HG03039 (cell line): ENCODE measurements around the gene MKRN3.

ENCODE experiments used
- ATAC-seq: cut with Tn5 transposase; IDR thresholded peaks from one replicate; pipeline ENCODE4 v1.9.1; 2021; ENCODE audit warnings: mild to moderate bottlenecking, moderate library complexity; ENCODE audit not compliant: unreplicated experiment

Gene MKRN3

DNA sequence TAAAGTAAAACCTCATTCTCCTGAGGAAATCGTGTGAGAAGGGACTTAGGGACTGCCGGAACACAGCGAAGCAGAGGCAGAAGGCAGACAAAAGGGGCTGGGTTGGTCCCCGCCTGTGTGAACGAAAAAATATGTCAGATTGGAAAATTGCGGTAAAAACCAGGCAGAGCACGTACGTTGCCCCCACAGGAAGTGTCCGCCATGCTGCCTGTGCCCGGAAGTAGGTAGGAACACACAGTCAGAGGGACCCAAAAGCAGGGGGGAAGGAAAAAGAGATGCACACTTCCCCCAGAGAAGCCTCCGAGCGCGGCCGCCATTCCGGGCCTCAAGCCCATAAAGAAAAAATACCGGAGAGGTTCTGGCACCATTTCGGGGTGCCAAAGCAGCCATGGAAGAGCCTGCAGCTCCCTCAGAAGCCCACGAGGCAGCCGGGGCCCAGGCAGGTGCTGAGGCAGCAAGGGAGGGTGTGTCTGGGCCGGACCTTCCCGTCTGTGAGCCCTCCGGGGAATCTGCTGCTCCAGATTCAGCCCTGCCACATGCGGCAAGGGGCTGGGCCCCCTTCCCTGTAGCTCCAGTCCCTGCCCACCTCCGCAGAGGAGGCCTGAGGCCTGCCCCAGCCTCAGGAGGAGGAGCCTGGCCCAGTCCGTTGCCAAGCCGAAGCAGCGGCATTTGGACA, at the start of gene MKRN3:
MKRN3 (plus strand) TSS at position 280 of the 676 bp plus-strand sequence; CDS start at position 389, 109 bp downstream.
- ATAC-seq, result no peak

DNA sequence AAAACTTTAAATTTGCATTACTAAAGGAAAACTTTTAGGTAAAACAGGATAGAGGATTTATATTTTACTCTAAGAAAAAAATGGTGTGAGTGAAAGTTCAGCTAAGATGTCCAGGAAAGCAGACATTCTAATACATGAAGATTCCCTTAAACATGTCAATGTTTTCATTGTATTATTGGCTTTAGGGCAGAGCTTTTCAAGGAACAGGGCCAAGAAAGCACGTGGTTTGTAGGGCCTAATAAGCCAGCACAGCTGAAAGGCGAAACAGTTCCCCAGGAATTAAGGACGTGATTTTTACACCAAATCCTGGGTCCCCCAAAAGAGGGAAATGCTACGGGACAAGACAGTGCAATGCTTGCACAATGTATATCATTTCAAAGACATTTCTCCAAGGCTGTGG, 48.6 kb upstream of the MKRN3 start:
- no peak for ATAC-seq

DNA sequence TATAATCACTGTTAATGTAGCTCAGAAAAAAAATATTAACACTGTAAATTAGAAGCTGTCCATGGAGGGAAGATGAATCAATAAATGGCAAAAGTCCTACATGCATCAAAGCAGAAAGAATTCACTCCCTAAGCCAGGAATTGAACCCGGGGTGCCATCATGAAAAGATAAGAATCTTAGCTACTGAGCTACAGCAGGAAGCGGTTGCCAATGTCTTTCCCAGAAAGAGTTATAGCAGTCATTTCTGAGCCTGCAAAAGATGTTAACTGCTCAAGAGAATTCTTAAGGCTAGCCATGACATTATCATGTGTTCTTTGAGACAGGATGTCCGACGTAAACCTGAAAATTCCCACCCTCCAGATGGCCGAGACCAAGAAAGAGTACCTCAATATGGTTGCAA, 47.4 kb upstream of the MKRN3 start:
- ATAC-seq, result no peak

GRCh38 chr15:23524816-23525215, 40.7 kb upstream of the MKRN3 start:
- no peak for ATAC-seq

DNA sequence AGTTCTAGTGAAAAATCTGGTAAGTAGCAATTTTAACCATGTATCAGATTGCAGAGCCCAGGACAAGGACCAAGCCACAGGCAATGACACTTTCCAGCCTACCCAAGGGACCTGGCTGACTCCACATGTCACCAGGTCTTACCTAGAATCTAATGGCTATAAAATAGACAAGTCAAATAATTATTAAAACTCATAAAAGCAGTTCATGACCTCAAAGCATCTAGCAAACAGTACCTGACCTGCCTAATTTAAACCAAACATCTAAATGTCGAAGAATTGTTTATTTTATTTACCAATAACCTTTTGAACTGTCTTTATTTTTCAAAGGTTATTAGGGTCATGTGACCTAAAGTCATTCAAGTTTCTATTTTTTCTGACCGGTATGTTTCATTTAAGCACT, 35.6 kb upstream of the MKRN3 start:
- no peak for ATAC-seq

- ATAC-seq, result no peak
These were observed 33.5 kb upstream of the MKRN3 start for GRCh38 chr15:23532024-23532423.

DNA sequence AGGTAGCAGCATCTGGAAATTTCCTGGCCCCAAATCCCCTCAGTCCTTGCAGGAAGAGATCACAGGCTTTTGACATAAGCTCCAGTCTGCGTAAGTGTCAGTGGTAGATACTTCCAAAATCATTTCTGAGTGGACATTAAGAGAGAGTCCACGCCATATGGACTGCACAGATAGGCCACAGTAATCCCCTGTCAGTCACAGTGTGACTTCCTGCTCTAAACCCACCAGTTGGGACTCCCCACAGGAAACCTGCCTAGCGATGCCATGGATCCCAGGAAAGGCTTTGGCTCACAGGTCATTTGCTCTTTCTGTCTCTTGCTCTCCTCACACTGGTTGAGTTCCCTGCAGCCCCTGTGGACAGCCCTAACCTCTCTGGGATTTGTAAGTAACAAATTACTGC, 28.8 kb upstream of the MKRN3 start:
- ATAC-seq, result no peak

DNA sequence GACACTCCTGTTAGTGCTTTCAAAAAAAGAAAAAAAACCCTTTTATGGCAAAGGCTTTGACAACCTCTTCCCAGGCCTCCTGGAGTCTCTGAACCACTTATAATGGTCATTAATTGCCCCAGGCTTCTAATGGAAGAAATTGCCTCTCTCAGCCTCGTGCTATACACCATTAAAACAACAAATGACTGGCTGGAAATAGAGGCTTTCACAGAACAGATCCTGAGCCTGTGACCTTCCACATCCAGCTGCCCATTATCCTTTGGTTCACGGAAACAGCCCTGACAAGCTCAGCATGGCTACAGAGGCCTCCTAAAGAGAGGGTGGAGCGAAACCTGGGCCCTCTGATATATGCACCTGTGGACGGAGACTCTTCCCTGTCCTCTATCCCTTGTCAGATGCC, 26.8 kb upstream of the MKRN3 start:
- no peak for ATAC-seq

- ATAC-seq, result no peak
These were observed 25.6 kb upstream of the MKRN3 start for GRCh38 chr15:23539892-23540291.

DNA sequence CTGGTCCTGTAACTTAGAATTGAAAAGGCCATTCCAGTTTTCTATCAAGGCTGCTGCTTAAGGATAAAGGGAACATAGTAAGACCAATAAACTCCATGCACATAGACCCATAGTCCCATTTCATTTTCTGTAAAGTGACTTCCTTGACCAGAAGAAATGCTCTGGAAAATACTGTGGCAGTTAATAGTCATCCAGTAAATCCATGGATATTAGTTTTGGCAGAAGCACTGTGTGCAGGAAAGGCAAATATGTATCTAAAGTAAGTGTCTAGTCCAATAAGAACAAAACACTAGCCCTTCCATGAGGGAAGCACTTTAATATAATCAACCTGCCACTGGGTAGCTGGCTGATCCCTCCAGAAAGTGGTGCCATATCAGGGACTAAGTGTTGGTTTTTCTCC, 19.3 kb upstream of the MKRN3 start:
- no peak for ATAC-seq

GRCh38 chr15:23548071-23548470, 17.4 kb upstream of the MKRN3 start:
- ATAC-seq, result no peak

- no peak for ATAC-seq
These were observed 3.6 kb upstream of the MKRN3 start for GRCh38 chr15:23561914-23562313.

DNA sequence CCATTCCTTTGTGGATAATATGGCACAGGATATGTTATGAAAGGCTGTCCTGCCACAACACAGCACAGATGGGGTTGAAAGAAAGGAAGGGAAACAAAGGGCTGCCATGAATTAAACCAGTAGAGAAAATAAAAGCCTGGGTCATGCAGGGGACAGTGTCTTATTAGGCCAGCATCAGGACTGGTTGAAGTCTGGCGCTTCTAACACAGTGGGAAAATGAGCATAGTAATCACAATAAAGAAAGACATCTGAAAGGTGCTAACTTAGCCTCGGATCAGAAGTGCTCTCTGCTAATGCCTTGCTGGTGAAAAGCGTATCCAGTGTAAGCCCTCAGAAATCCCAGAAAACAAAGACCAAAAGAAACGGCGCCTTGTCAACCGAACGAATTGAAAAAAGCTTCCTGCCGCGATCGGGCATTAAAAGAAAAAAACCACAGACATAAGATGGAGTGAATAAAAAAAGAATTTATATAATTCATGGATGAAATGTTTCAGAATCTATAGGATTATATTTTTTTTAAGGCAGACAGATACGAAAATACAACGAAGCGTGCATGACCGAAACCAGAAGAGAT, 566 bp upstream of the MKRN3 start:
- no peak for ATAC-seq

GRCh38 chr15:23566071-23566554, 639 bp downstream of the MKRN3 start:
- no peak for ATAC-seq

GRCh38 chr15:23566651-23567050, 1.2 kb downstream of the MKRN3 start:
- ATAC-seq, result no peak

- ATAC-seq, result no peak
These were observed 2.4 kb downstream of the MKRN3 start for GRCh38 chr15:23567921-23568320.

GRCh38 chr15:23569151-23569925, 3.9 kb downstream of the MKRN3 start:
- no peak for ATAC-seq

DNA sequence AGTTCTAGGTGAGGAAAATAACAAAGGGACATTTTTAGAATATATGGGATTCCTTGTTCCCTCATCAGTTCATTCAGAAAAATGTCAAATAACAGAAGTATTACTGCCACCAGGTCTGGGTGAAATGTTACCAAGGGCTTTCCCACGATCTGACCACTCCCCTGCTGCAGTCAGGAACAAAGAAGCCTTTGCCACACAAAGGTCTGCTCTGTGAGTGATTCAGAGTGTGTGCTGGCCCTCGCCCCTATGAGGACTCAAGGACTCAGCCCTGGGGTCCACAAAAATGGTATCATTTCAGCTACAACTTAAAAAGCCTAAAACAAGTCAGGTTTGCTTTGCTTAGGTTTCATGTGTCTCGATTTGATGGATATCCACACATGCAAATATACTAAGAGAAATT, 5.0 kb downstream of the MKRN3 start:
- no peak for ATAC-seq

DNA sequence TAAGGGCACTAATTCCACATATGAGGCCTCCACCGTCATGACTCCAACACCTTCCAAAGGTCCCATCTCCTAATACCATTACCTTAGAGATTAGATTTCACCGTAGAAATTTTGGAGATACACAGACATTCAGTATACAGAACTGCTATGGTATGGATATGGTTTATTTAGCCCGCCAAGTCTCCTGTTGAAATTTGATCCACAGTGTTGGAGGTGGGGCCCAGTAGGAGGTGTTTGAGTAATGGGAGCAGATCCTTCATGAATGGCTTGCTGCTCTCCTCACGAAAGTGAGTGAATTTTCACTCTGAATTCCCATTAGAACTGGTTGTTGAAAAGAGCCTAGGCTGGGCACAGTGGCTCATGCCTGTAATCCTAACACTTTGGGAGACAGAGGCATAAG, 7.4 kb downstream of the MKRN3 start:
- no peak for ATAC-seq

DNA sequence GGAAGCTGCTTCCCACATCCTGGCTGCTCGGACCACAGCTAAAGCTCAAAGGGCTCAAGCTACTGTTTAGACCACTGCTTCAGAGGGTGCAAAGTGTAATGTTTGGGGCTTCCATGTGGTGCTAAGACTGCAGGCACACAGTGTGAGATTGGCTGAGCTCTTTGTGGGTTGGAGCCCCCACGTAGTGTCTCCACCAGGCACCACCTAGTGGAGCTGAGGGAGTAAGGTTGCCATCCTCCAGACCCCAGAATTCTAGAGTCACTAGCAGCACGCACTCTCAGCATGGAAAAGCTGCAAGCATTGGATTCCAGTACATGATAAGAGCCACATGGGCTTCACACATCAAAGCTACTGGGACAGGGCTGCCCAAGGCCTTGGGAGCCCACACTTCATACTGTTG, 9.3 kb downstream of the MKRN3 start:
- ATAC-seq, result no peak

- ATAC-seq, result no peak
These were observed 10.6 kb downstream of the MKRN3 start for GRCh38 chr15:23576061-23576460.

DNA sequence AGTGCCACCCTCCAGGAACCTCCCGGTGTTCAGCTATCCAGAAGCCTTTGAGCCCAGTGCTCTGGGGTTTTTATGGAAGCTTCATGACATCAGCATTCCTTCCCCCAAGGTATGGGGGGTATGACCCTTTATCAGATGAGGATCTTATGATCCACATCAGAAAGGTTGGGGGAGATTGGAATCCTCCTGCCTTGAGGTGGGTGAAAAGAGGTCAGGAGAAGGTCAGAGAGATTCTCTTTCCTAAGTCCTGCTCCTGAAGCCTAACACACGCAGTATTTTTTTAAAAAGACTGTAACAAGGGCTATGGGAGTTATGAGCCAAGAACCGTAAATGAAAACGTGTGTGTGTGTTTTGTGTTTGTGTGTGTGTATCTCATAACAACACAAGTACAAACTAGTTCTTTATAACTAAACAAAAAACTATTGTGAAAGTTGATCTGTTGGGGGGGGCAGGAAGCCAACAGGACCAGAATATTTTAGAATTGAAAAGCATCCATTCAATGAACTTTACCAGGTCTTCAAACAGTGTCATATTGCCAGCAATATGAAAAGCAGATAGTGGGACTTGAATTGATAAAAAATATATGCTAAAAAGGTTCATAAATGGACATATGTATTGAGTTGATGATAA, 13.2 kb downstream of the MKRN3 start:
- ATAC-seq, result no peak
